Upper lobe of left lung (tissue), 6 donors: ENCODE measurements around the gene TASP1. TPM values are rescaled to one million over a fixed set of nuclear protein-coding genes. Genes with fewer than 3 reads are reported as not detected.
A peak's percentile ranks its signal among the peaks of the same experiment; 100 is the strongest.

Experiments
- ATAC-seq, 2 donors: fragments of 200-7000 bp; cut with Tn5 transposase; one replicate each; pipeline ENCODE4 v1.9.1; 2022; ENCODE audit warnings: mild to moderate bottlenecking in 2 of 2, moderate library complexity in 2 of 2; ENCODE audit not compliant: low FRiP score in 2 of 2
- DNase-seq, 2 donors: peaks; one replicate each; pipeline ENCODE4 v3.0.0-alpha.2; 2019 to 2020
- H3K27ac ChIP-seq, 4 donors: fragments of 200-600 bp; sonication (generic); one replicate each; pipeline ENCODE4 v1.5.1; 2016 to 2019
- H3K27me3 ChIP-seq, 4 donors: fragments of 200-600 bp; sonication (generic); one replicate each; pipeline ENCODE4 v1.5.1; 2017 to 2019
- H3K36me3 ChIP-seq, 4 donors: fragments of 200-600 bp; sonication (generic); one replicate each; pipeline ENCODE4 v1.5.1; 2016 to 2019
- H3K4me1 ChIP-seq, 4 donors: fragments of 200-600 bp; sonication (generic); one replicate each; pipeline ENCODE4 v1.5.1; 2018 to 2019
- H3K4me3 ChIP-seq, 4 donors: fragments of 200-600 bp; sonication (generic); one replicate each; pipeline ENCODE4 v1.5.1; 2017 to 2019; ENCODE audit warnings: mild to moderate bottlenecking in 2 of 4, moderate library complexity in 1 of 4
- H3K9me3 ChIP-seq, 4 donors: fragments of 200-600 bp; sonication (generic); one replicate each; pipeline ENCODE4 v1.5.1; 2018 to 2019
- EP300 ChIP-seq, 4 donors: sonication (generic); formaldehyde crosslinking; IDR thresholded peaks; one replicate each; pipeline ENCODE4 v1.5.1; 2017; ENCODE audit warnings: antibody characterized with exemption in 4 of 4, control low read depth in 2 of 4
- POLR2A ChIP-seq, 4 donors: fragments of 450-650 bp; IDR thresholded peaks; one replicate each; pipeline ENCODE4 v1.5.1; 2016 to 2017; ENCODE audit warnings: antibody characterized with exemption in 4 of 4, mild to moderate bottlenecking in 2 of 4
- POLR2AphosphoS5 ChIP-seq, 2 donors: sonication (generic); formaldehyde crosslinking; IDR thresholded peaks; one replicate each; pipeline ENCODE4 v1.5.1; 2017; ENCODE audit warnings: antibody characterized with exemption in 2 of 2
- WGBS, 2 donors: methylation state at CpG; one replicate each; pipeline ENCODE4 v1.1.5; 2017 to 2018; 5-methylcytosine and 5-hydroxymethylcytosine counted together
- total RNA-seq, 6 donors: library from RNA; depleted of rRNA in 4 of 6; stranded (reverse); fragments of >200 nt in 4 of 6; gene quantifications; one replicate each; pipeline versions ENCODE4 v1.1.0 to v1.2.1, GENCODE V29; 2016 to 2021
- TF ChIP-seq, protein P1 (sequence below), 6 experiments: fragments of 450-650 bp in 4 of 6; fragments of 200-600 bp in 2 of 6; sonication (generic) in 2 of 6; IDR thresholded peaks; one replicate each; pipeline ENCODE4 v1.5.1; 2016 to 2019; ENCODE audit warnings: antibody characterized with exemption in 6 of 6
- donor health status: DM: no; HTN: no; CAD: no; lungs with moderate emphysema.
- donor health status: DM: no; HTN: yes; CAD: no; lungs with severe emphysema.

Gene TASP1
- total RNA-seq, 6 donors from 2014 or later = 12.4 to 21.1 (median 14.0) TPM

DNA sequence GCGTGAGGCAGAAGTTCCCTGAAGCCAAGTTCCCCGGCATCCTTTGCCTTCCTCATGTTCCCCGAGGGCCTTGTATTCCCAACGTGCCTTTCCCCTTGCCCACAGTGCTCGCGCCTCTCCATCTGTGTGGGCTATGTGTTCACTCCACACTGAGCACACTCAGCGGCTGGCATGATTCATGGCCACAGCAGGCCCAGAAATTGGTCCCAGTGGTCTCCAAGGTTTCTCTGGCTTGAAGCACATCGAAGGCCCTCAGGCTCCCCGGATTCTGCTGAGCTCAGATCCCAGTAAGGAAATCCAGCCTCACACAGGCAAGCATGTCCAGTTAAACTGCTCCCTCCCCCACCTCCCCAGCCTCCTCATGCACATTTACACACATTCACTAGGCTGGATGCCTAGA lies 294.1 kb downstream of the TASP1 start:
- Histone ChIP-seq H3K4me3 (no peak overlapping the region), H3K4me1 (peaks cover 0 to 15% (median 5%) of the 10 kb centered on the region in 4 donors), H3K27me3 (no peaks in the 10 kb centered on the region), H3K9me3 (no peaks in the 10 kb centered on the region), H3K27ac (no peak overlapping the region), H3K36me3 (no peaks in the 10 kb centered on the region)
- ATAC-seq (no peak), DNase-seq (no peak)
- no peak for TF ChIP-seq POLR2AphosphoS5 (IDR thresholded peaks at IDR 0.05)
- TF ChIP-seq EP300 (IDR thresholded peaks at IDR 0.05) = no peak
- TF ChIP-seq, protein P1, sequence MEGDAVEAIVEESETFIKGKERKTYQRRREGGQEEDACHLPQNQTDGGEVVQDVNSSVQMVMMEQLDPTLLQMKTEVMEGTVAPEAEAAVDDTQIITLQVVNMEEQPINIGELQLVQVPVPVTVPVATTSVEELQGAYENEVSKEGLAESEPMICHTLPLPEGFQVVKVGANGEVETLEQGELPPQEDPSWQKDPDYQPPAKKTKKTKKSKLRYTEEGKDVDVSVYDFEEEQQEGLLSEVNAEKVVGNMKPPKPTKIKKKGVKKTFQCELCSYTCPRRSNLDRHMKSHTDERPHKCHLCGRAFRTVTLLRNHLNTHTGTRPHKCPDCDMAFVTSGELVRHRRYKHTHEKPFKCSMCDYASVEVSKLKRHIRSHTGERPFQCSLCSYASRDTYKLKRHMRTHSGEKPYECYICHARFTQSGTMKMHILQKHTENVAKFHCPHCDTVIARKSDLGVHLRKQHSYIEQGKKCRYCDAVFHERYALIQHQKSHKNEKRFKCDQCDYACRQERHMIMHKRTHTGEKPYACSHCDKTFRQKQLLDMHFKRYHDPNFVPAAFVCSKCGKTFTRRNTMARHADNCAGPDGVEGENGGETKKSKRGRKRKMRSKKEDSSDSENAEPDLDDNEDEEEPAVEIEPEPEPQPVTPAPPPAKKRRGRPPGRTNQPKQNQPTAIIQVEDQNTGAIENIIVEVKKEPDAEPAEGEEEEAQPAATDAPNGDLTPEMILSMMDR (IDR thresholded peaks at IDR 0.05) = no peak
- 96% methylated on average over 9 of the region's 9 CpGs for WGBS, 2 donors

DNA sequence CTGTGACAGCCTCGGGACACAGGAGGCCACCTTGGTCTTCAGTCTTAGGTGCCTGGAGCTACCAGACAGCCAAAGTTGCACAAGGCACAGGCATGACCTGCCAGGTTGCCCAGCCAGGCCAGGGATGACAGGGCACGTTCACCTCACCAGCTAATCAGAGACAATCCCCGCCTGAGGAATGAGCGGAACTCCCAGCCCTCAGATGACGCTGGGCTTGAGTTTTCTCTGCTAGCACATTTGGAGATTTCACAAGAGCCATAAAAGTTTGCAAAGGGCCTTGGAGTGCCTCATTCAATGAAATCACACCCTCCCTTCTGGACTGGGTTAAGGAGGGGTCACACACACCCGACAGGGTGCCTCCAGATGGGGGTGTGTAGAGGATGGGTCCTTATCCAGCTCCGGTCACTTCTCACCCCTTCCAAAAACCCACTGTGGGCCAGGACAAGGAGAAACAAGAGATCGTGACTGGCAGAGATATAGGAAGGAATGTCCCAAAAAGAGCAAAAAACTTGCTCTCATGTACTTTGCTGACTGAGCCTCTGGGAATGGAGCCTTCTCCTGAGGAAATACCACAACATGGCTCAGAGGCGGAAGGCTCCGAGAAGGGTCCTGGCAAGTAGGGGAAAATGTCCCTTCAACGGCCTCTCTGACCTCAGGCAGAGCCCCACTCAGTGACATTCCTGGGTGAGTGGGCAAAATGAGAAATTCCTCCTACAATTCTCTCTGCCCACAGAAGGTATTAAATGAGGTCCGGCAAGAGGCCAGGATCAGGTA lies 296.1 kb downstream of the TASP1 start:
- peak; percentile 71 to 94 for ATAC-seq
- no peaks in the 10 kb centered on the region for H3K27me3 ChIP-seq
- no peaks in the 10 kb centered on the region for H3K36me3 ChIP-seq
- peak; percentile 54 to 92 for DNase-seq
- no peak overlapping the region for H3K4me3 ChIP-seq
- 53 to 59% methylated on average over 7 to 12 of the region's 12 CpGs for WGBS, 2 donors
- H3K9me3 ChIP-seq = no peaks in the 10 kb centered on the region
- peaks cover 0 to 15% (median 5%) of the 10 kb centered on the region in 4 donors for H3K4me1 ChIP-seq
- TF ChIP-seq EP300 (IDR thresholded peaks at IDR 0.05) (no peak), POLR2A (IDR thresholded peaks at IDR 0.05) (no peak), POLR2AphosphoS5 (IDR thresholded peaks at IDR 0.05) (peak; percentile 29 to 69)
- TF ChIP-seq, protein P1 (IDR thresholded peaks at IDR 0.05) = no peak
- H3K27ac ChIP-seq = peak overlapping the region; percentile 68 to 80 (median 72)

DNA sequence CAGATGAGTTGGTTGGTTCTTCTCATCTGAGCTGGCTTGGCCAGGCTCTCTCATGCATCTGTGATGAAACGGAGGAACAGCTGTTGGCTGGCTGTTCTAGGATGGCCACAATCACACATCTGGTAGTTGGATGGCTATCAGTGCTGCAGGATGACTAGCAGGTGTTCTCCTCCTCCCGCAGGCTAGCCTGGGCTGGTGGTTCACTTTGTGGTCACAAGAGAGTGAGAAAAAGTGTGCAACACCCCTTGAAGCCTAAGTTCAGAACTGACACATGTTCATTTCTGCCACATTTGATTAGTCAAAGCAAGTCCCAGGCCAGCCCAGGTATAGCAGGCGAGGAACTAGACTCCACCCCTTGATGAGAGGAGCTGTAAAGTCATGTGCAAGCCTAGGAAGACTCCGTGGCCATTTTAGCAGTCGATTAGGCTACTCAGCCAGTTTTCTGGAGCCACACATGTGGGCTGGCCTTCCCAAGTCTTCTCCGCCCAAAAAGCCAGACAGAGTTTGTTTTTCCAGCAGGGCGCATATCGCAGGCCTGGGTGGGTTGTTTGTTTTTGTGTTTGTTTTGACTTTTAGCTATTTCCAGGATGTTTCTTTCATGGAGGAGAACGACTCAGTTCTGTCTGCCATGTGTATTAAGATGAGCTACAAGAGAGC lies 296.9 kb downstream of the TASP1 start:
- WGBS, 2 donors = 65 to 75% methylated on average over 7 to 9 of the region's 9 CpGs
- H3K4me1 ChIP-seq = peaks cover 0 to 15% (median 5%) of the 10 kb centered on the region in 4 donors
- peak overlapping the region; percentile 68 to 80 (median 72) for H3K27ac ChIP-seq
- no peak overlapping the region for H3K4me3 ChIP-seq
- H3K27me3 ChIP-seq = no peaks in the 10 kb centered on the region
- ATAC-seq (no peak), DNase-seq (no peak)
- H3K36me3 ChIP-seq = no peaks in the 10 kb centered on the region
- H3K9me3 ChIP-seq = no peaks in the 10 kb centered on the region
- TF ChIP-seq, protein P1 (IDR thresholded peaks at IDR 0.05) = no peak
- peak in 1 of 4 donors; percentile 4 for TF ChIP-seq EP300 (IDR thresholded peaks at IDR 0.05)

DNA sequence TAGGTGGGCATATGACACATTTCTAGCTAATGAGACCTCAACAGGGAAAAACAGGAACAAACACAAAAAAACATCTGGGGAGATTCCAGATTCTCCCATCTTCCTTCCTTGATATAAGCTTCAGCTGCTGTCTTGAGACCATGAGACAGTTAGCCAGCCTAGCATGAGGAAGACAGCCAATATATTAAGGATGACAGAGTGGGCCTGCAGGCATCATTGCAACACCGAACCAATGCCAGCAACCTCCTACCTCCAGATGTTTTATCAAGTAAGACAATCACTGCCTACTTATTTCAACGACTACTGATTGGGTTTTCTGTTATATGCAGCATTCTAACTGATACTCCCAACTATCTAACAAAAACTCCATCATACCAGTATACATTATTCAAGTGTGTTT lies 298.6 kb downstream of the TASP1 start:
- Histone ChIP-seq H3K9me3 (no peaks in the 10 kb centered on the region), H3K4me1 (peaks cover 0 to 15% (median 5%) of the 10 kb centered on the region in 4 donors), H3K27ac (no peak overlapping the region), H3K36me3 (no peaks in the 10 kb centered on the region), H3K27me3 (no peaks in the 10 kb centered on the region), H3K4me3 (no peak overlapping the region)
- ATAC-seq (no peak), DNase-seq (no peak)
- 67 to 77% methylated on average over 2 of the region's 2 CpGs for WGBS, 2 donors
- TF ChIP-seq POLR2AphosphoS5 (IDR thresholded peaks at IDR 0.05) (no peak), EP300 (IDR thresholded peaks at IDR 0.05) (no peak), POLR2A (IDR thresholded peaks at IDR 0.05) (no peak)
- TF ChIP-seq, protein P1 (IDR thresholded peaks at IDR 0.05) = no peak

Other genes with a start within 250 kb of the TASP1 start
- 10 to 100 TPM in 5 of 6 donors, 1 to 10 TPM in 1; 9.8 to 17.8 (median 12.7) TPM for gene ESF1, start 146.0 kb upstream of the TASP1 start, total RNA-seq
- 10 to 100 TPM; 12.0 to 53.4 (median 17.7) TPM for gene NDUFAF5, start 146.1 kb upstream of the TASP1 start, total RNA-seq